ENCODE results near the gene CACNA1E. TPM values are rescaled to one million over a fixed set of nuclear protein-coding genes. Genes with fewer than 3 reads are reported as not detected.

CACNA1E gene
- total RNA-seq, 1 experiment from 2014 or later, result 0.05 TPM

GRCh38 chr1:181647314-181648035 is 164.2 kb downstream of the CACNA1E start:
- TF ChIP-seq, protein P1, sequence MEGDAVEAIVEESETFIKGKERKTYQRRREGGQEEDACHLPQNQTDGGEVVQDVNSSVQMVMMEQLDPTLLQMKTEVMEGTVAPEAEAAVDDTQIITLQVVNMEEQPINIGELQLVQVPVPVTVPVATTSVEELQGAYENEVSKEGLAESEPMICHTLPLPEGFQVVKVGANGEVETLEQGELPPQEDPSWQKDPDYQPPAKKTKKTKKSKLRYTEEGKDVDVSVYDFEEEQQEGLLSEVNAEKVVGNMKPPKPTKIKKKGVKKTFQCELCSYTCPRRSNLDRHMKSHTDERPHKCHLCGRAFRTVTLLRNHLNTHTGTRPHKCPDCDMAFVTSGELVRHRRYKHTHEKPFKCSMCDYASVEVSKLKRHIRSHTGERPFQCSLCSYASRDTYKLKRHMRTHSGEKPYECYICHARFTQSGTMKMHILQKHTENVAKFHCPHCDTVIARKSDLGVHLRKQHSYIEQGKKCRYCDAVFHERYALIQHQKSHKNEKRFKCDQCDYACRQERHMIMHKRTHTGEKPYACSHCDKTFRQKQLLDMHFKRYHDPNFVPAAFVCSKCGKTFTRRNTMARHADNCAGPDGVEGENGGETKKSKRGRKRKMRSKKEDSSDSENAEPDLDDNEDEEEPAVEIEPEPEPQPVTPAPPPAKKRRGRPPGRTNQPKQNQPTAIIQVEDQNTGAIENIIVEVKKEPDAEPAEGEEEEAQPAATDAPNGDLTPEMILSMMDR (IDR thresholded peaks at IDR 0.05; ENCODE audit: unreplicated experiment), result no peak
- BruUV-seq (replicated peaks), result no TSS peak
- Mint-ChIP-seq H3K4me3 (ENCODE audit: unreplicated experiment) (peak overlapping the region; percentile 23), H3K27me3 (ENCODE audit: insufficient read depth, unreplicated experiment) (no peaks in the 10 kb centered on the region), H3K36me3 (ENCODE audit: insufficient read depth, unreplicated experiment) (no peaks in the 10 kb centered on the region), H3K27ac (ENCODE audit: low read depth, unreplicated experiment) (no peak overlapping the region), H3K4me1 (ENCODE audit: insufficient read depth, unreplicated experiment) (peaks cover 20% of the 10 kb centered on the region), H3K9me3 (ENCODE audit: unreplicated experiment) (no peaks in the 10 kb centered on the region)
- CTCF ChIA-PET, result interaction anchor here (0.5 to 1.2 kb wide), 2 partner anchors 96 to 149 kb away, joined by 3 to 6 read pairs; no protein-coding TSS in a partner anchor
- intact Hi-C loops (cut with micrococcal nuclease), result no loop called here
- peak; percentile 41 for DNase-seq (ENCODE audit: unreplicated experiment)
- POLR2A ChIA-PET, result interaction anchor here (0.7 to 1.5 kb wide), 2 partner anchors 23 to 812 kb away, joined by 3 read pairs; no protein-coding TSS in a partner anchor

DNA sequence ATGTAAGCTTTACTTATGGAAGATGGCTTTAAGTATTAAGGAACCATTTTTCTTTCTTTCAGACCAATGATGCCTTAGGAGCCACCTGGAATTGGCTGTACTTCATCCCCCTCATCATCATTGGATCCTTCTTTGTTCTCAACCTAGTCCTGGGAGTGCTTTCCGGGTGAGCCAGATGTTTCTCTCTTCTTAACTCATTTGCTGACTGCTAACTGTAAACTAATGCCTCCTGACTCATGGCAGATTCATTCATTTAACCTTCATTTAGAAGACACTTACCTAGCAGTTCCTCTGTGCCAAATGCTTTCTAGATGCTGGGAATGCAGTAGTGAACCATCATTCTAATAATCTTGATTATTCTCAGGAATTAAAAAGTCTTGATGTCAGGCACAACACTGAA is 168.0 kb downstream of the CACNA1E start:
- TF ChIP-seq, protein P1 (IDR thresholded peaks at IDR 0.05; ENCODE audit: unreplicated experiment), result no peak
- Mint-ChIP-seq H3K36me3 (ENCODE audit: insufficient read depth, unreplicated experiment) (no peaks in the 10 kb centered on the region), H3K9me3 (ENCODE audit: unreplicated experiment) (peaks cover 15% of the 10 kb centered on the region), H3K4me3 (ENCODE audit: unreplicated experiment) (no peak overlapping the region), H3K27me3 (ENCODE audit: insufficient read depth, unreplicated experiment) (no peaks in the 10 kb centered on the region), H3K4me1 (ENCODE audit: insufficient read depth, unreplicated experiment) (peaks cover 21% of the 10 kb centered on the region), H3K27ac (ENCODE audit: low read depth, unreplicated experiment) (no peak overlapping the region)
- intact Hi-C loops (cut with micrococcal nuclease), result no loop called here
- no TSS peak for BruUV-seq (replicated peaks)
- POLR2A ChIA-PET, result no interaction called here
- CTCF ChIA-PET, result interaction anchor here (0.7 to 2.2 kb wide), 2 partner anchors 172 to 286 kb away, joined by 4 to 6 read pairs; no protein-coding TSS in a partner anchor
- no peak for DNase-seq (ENCODE audit: unreplicated experiment)

DNA sequence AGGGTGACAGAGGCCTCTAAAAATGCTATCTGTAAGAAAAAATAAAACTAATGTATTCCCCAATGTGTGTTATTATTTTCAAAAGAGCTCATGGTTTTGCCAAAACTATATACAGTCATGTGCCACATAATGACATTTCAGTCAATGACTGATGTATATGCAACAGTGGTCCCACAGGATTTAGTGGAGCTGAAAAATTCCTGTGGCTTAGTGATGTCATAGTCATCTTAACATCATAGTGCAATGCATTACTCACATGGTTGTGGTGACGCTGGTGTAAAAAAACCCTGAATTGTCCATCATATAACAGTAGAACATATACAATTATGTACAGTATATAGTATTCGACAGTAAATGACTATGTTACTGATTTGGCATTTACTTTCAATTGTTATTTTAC is 172.4 kb downstream of the CACNA1E start:
- H3K27ac Mint-ChIP-seq (ENCODE audit: low read depth, unreplicated experiment), result no peak overlapping the region
- H3K4me3 Mint-ChIP-seq (ENCODE audit: unreplicated experiment), result no peak overlapping the region
- ChIA-PET CTCF (interaction anchor here (0.5 to 1.4 kb wide), 5 partner anchors 12 to 1402 kb away, joined by 3 read pairs; no protein-coding TSS in a partner anchor), POLR2A (interaction anchor here (1.1 kb wide), 1 partner anchor 55 kb away, joined by 3 read pairs; no protein-coding TSS in a partner anchor)
- H3K27me3 Mint-ChIP-seq (ENCODE audit: insufficient read depth, unreplicated experiment), result no peaks in the 10 kb centered on the region
- no TSS peak for BruUV-seq (replicated peaks)
- intact Hi-C loops (cut with micrococcal nuclease), result no loop called here
- TF ChIP-seq, protein P1 (IDR thresholded peaks at IDR 0.05; ENCODE audit: unreplicated experiment), result no peak
- no peaks in the 10 kb centered on the region for H3K36me3 Mint-ChIP-seq (ENCODE audit: insufficient read depth, unreplicated experiment)
- DNase-seq (ENCODE audit: unreplicated experiment), result peak; percentile 32
- H3K4me1 Mint-ChIP-seq (ENCODE audit: insufficient read depth, unreplicated experiment), result peaks cover 8% of the 10 kb centered on the region
- peaks cover 15% of the 10 kb centered on the region for H3K9me3 Mint-ChIP-seq (ENCODE audit: unreplicated experiment)

- BruUV-seq (replicated peaks), result no TSS peak
- no peak overlapping the region for H3K27ac Mint-ChIP-seq (ENCODE audit: low read depth, unreplicated experiment)
- ChIA-PET CTCF (interaction anchor here (1.1 to 1.4 kb wide), 2 partner anchors 13 to 19 kb away, joined by 3 read pairs; no protein-coding TSS in a partner anchor), POLR2A (interaction anchor here (0.6 to 1.1 kb wide), 3 partner anchors 52 to 348 kb away, joined by 3 to 4 read pairs (median 3); no protein-coding TSS in a partner anchor)
- H3K4me3 Mint-ChIP-seq (ENCODE audit: unreplicated experiment), result no peak overlapping the region
- intact Hi-C loops (cut with micrococcal nuclease), result no loop called here
- TF ChIP-seq, protein P1 (IDR thresholded peaks at IDR 0.05; ENCODE audit: unreplicated experiment), result no peak
- no peaks in the 10 kb centered on the region for H3K36me3 Mint-ChIP-seq (ENCODE audit: insufficient read depth, unreplicated experiment)
- DNase-seq (ENCODE audit: unreplicated experiment), result no peak
- H3K27me3 Mint-ChIP-seq (ENCODE audit: insufficient read depth, unreplicated experiment), result no peaks in the 10 kb centered on the region
- peaks cover 8% of the 10 kb centered on the region for H3K4me1 Mint-ChIP-seq (ENCODE audit: insufficient read depth, unreplicated experiment)
- peaks cover 15% of the 10 kb centered on the region for H3K9me3 Mint-ChIP-seq (ENCODE audit: unreplicated experiment)
These were observed 173.2 kb downstream of the CACNA1E start for GRCh38 chr1:181656491-181656890.

All from MCF 10A (cell line).